Small intestine (tissue), 7 donors: Measurements from ENCODE around the gene HIRIP3. TPM values are rescaled to one million over a fixed set of nuclear protein-coding genes. Genes with fewer than 3 reads are reported as not detected.

Experiments
- DNase-seq, 2 donors: peaks; one replicate each; pipeline versions ENCODE4 v3.0.0 to v3.0.0-alpha.2; 2013
- FAIRE-seq: peaks from 2 replicates; lab custom pipeline; 2012; peaks lifted over from hg19 to GRCh38; lab: Jason Lieb, UNC
- H3K27ac ChIP-seq, 3 donors: one replicate each; pipeline ENCODE4 v1.5.1; 2013; ENCODE audit warnings: low read length in 2 of 3, mild to moderate bottlenecking in 2 of 3, control low read depth in 1 of 3, inconsistent platforms in 1 of 3, low read depth in 1 of 3, moderate library complexity in 1 of 3
- H3K27me3 ChIP-seq, 3 donors: one replicate each; pipeline ENCODE4 v1.6.1; 2013; ENCODE audit warnings: low read length in 3 of 3, inconsistent platforms in 1 of 3; ENCODE audit not compliant: control insufficient read depth in 3 of 3, insufficient read depth in 3 of 3
- H3K36me3 ChIP-seq, 3 donors: one replicate each; pipeline ENCODE4 v1.6.1; 2013; ENCODE audit warnings: low read length in 3 of 3, inconsistent platforms in 1 of 3, low read depth in 1 of 3, mild to moderate bottlenecking in 1 of 3, moderate library complexity in 1 of 3; ENCODE audit not compliant: control insufficient read depth in 3 of 3, insufficient read depth in 2 of 3
- H3K4me1 ChIP-seq, 3 donors: one replicate each; pipeline ENCODE4 v1.6.1; 2013; ENCODE audit warnings: low read length in 2 of 3, inconsistent platforms in 1 of 3, low read depth in 1 of 3, mild to moderate bottlenecking in 1 of 3, moderate library complexity in 1 of 3; ENCODE audit not compliant: control insufficient read depth in 3 of 3, insufficient read depth in 2 of 3
- H3K4me3 ChIP-seq, 3 donors: one replicate each; pipeline ENCODE4 v1.5.1; 2013; ENCODE audit warnings: low read length in 3 of 3, control low read depth in 1 of 3, inconsistent platforms in 1 of 3, low read depth in 1 of 3, mild to moderate bottlenecking in 1 of 3, moderate library complexity in 1 of 3
- H3K9me3 ChIP-seq, 2 donors: one replicate each; pipeline ENCODE4 v1.6.1; 2013; ENCODE audit warnings: low read depth in 1 of 2, low read length in 1 of 2; ENCODE audit not compliant: control insufficient read depth in 2 of 2, insufficient read depth in 1 of 2
- WGBS, 3 donors: extraction: QIAGEN DNeasy Blood & Tissue Kit; methylation state at CpG; one replicate each; pipeline ENCODE4 v1.1.7; 2013; 5-methylcytosine and 5-hydroxymethylcytosine counted together
- polyA plus RNA-seq, 4 donors: library from polyadenylated mRNA; stranded (reverse) in 3 of 4; unstranded in 1 of 4; fragments of 200-250 nt in 3 of 4; fragments of 120-200 nt in 1 of 4; gene quantifications; one replicate each; pipeline versions ENCODE4 v1.2.1 to v1.2.3, GENCODE V29; 2013
- donor health status: healthy with polysubstance abuse.
- donor health status: control.
- donor health status: control.
- donor health status: Bipolar disorder and iron deficiency.
- donor health status: healthy.

HIRIP3 gene
- polyA plus RNA-seq, 4 donors = 10.1 to 15.2 (median 14.8) TPM

DNA sequence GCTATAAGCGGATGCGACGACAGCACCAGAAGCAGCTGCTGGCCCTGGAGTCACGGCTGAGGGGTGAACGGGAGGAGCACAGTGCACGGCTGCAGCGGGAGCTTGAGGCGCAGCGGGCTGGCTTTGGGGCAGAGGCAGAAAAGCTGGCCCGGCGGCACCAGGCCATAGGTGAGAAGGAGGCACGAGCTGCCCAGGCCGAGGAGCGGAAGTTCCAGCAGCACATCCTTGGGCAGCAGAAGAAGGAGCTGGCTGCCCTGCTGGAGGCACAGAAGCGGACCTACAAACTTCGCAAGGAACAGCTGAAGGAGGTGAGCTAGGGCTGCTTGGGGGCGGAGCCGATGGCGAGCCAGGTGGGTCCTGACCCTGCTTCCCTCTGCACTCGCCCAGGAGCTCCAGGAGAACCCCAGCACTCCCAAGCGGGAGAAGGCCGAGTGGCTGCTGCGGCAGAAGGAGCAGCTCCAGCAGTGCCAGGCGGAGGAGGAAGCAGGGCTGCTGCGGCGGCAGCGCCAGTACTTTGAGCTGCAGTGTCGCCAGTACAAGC, 10.1 kb downstream of the HIRIP3 start:
- DNase-seq (no peak), FAIRE-seq (no peak)
- peaks cover 30 to 86% (median 50%) of the 10 kb centered on the region in 3 donors for H3K36me3 ChIP-seq
- no peaks in the 10 kb centered on the region for H3K4me1 ChIP-seq
- H3K9me3 ChIP-seq = no peaks in the 10 kb centered on the region
- no peak overlapping the region for H3K4me3 ChIP-seq
- H3K27ac ChIP-seq = no peak overlapping the region
- WGBS, 3 donors = 94 to 98% (median 94%) methylated on average over 27 to 28 of the region's 28 CpGs
- no peaks in the 10 kb centered on the region for H3K27me3 ChIP-seq

DNA sequence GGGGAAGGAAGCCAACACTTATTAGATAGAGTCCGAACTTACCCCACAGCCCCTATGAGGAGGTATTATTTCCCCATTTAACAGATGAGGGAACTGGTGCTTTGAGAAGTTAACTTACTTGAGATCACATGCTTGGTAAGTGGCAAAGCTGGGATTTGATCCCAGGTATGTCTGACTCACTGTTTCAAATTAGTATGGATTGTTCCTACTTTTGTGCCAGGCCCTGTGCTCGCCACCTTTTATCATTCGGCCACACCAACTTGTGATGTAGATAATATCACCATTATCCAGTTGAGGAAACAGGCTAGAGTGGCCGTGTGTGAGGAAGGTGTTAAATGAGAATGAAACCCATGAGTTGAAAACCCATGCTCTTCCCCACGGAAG, 10.7 kb downstream of the HIRIP3 start:
- H3K27me3 ChIP-seq = no peaks in the 10 kb centered on the region
- no peaks in the 10 kb centered on the region for H3K4me1 ChIP-seq
- no peaks in the 10 kb centered on the region for H3K9me3 ChIP-seq
- no peak overlapping the region for H3K27ac ChIP-seq
- DNase-seq (no peak), FAIRE-seq (no peak)
- peaks cover 30 to 92% (median 52%) of the 10 kb centered on the region in 3 donors for H3K36me3 ChIP-seq
- WGBS, 3 donors = 89 to 94% (median 94%) methylated on average over 5 of the region's 5 CpGs
- H3K4me3 ChIP-seq = no peak overlapping the region

DNA sequence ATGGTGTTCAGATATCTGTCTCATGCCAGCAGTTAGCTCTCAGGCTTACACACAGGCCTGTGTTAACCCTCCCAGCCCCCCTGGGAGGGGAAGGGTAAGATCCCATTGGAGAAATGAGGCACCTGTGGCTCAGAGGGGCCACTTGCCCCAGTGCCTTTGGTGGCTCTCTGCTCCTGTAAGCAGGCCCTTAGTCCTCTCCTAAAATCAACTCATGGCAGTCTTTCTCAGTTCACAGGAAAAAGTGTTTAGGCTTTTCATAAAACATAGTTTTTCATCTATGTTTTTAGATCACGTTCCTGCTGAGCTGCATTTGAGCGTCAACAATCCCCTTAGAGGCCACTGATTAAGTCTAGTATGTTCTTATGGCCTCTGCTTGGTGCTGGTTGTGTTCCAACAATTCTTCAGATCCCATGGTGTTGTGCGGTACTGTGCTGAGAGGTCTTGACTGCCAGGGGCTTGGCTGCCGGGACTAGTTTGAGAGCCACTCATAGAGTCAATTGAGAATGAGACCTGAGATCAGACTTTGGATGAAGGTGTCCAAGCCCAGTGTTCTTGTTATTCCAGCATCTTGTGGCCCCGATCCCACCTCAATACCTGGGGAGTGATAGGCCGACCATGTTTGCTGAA, 11.2 kb downstream of the HIRIP3 start:
- Histone ChIP-seq H3K4me1 (no peaks in the 10 kb centered on the region), H3K4me3 (no peak overlapping the region), H3K27me3 (no peaks in the 10 kb centered on the region), H3K27ac (no peak overlapping the region), H3K9me3 (no peaks in the 10 kb centered on the region), H3K36me3 (peaks cover 30 to 91% (median 56%) of the 10 kb centered on the region in 3 donors)
- DNase-seq = no peak
- FAIRE-seq = no peak
- WGBS, 3 donors = 85 to 95% (median 90%) methylated on average over 6 of the region's 6 CpGs

DNA sequence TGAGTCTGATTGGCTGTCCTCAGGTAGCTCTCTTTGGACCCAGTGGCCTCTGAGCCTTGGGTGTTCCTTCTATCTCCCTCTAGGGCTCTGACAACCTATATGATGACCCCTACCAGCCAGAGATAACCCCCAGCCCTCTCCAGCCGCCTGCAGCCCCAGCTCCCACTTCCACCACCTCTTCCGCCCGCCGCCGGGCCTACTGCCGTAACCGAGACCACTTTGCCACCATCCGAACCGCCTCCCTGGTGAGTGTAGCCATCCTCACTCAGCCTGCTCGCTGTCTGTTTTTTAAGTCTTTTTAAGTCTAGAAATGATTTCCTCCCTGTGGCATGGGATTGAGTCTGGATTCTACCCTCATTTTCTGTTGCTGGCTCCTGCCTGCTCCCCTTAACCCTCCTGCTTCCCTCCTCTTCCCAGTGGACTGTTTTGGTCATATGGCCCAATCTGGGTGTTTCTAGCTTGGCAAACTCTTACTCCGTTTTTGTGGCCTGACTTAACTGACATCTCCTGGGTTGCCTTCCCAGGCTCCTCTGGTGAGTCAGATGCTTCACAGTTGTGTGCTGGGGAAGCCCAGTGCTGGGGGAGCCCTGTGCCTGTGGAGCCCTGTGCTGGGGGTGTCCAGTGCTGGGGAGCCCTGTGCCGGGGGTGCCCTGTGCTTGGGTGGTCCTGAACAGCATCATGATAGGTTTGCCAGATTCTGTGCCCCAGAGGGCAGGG, 11.8 kb downstream of the HIRIP3 start:
- WGBS, 3 donors = 92 to 95% (median 92%) methylated on average over 12 of the region's 12 CpGs
- Histone ChIP-seq H3K4me3 (no peak overlapping the region), H3K27ac (no peak overlapping the region), H3K9me3 (no peaks in the 10 kb centered on the region), H3K27me3 (no peaks in the 10 kb centered on the region), H3K36me3 (peaks cover 32 to 91% (median 54%) of the 10 kb centered on the region in 3 donors), H3K4me1 (no peaks in the 10 kb centered on the region)
- FAIRE-seq (no peak), DNase-seq (no peak)

DNA sequence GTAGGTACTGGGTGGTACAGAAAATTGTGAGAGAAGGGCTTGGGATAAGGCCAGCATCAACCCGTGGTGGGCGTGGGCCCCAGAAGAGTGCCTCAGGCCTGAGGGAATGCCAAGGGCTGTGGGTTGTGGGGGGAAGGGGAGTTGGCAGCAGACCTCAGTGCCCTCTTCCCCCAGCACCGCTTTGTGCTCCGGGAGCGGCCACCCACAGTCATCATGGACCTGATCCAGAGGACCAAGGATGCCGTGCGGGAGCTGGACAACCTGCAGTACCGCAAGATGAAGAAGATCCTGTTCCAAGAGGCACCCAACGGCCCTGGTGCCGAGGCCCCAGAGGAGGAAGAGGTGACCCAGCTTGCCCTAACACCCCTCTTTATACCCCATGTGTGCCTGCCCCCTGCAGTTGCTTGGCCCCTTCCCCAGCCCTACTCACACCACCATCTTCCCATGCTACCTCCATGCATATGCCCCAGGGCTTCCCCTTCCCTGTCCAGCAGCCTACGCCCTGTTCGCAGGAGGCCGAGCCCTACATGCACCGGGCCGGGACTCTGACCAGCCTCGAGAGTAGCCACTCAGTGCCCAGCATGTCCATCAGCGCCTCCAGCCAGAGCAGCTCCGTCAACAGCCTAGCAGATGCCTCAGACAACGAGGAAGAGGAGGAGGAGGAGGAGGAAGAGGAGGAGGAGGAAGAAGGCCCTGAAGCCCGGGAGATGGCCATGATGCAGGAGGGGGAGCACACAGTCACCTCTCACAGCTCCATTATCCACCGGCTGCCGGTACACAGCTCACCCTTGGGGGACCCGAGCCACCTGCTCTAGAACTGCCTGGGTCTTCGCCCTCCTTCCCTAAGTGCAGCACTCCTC, 12.6 kb downstream of the HIRIP3 start:
- H3K27ac ChIP-seq = no peak overlapping the region
- H3K36me3 ChIP-seq = peaks cover 32 to 91% (median 54%) of the 10 kb centered on the region in 3 donors
- no peaks in the 10 kb centered on the region for H3K27me3 ChIP-seq
- FAIRE-seq = no peak
- no peak for DNase-seq
- H3K4me3 ChIP-seq = no peak overlapping the region
- WGBS, 3 donors = 91 to 94% (median 92%) methylated on average over 20 to 24 of the region's 24 CpGs
- H3K4me1 ChIP-seq = no peaks in the 10 kb centered on the region
- no peaks in the 10 kb centered on the region for H3K9me3 ChIP-seq

DNA sequence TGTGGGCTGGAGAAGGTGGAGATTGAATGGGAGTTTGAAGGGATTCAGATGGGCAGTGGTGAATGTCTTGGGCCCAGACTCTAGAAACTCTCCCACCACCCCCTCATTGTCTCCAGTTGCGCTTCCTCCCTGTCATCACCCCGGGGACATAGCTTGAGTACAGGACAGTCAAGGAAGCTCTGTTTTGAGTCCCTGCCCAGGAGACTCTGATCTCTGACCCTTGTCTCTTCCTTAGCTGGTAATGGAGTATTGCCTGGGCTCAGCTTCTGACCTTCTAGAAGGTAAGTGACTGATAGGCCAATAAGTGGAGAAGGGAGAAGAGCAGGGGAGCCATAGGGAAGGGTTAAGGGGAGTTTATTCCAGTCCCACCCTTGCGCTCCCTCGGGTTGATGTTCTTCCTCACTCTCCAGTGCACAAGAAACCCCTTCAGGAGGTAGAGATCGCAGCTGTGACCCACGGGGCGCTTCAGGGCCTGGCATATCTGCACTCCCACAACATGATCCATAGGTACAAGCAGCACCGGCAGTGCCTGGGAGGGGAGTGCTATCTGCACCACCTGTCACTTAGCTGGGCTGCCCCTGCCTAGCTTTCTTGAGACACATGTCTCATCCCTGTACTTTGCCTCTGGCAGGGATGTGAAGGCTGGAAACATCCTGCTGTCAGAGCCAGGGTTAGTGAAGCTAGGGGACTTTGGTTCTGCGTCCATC, 16.7 kb downstream of the HIRIP3 start:
- no peaks in the 10 kb centered on the region for H3K27me3 ChIP-seq
- no peak overlapping the region for H3K4me3 ChIP-seq
- no peak for FAIRE-seq
- H3K27ac ChIP-seq = peak overlapping the region in 1 of 3 donors; percentile 8
- 89 to 92% (median 90%) methylated on average over 9 of the region's 9 CpGs for WGBS, 3 donors
- no peaks in the 10 kb centered on the region for H3K9me3 ChIP-seq
- peaks cover 0 to 24% (median 12%) of the 10 kb centered on the region in 3 donors for H3K4me1 ChIP-seq
- peak in 1 of 2 donors; percentile 64 for DNase-seq
- H3K36me3 ChIP-seq = peaks cover 21 to 60% (median 34%) of the 10 kb centered on the region in 3 donors

DNA sequence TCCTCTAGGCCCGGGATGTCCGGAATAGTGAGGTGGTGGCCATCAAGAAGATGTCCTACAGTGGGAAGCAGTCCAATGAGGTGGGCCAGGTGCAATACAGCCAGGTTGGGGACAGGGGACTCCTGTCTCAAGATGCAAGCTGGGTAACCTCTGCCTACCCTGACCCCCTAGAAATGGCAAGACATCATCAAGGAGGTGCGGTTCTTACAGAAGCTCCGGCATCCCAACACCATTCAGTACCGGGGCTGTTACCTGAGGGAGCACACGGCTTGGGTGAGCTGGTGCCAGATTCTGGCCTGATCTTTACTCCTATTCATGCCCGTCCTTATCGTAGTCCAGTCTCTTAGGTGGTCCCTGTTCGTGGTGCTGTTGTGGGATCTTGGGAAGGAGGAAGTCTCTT, 17.3 kb downstream of the HIRIP3 start:
- peaks cover 0 to 24% (median 12%) of the 10 kb centered on the region in 3 donors for H3K4me1 ChIP-seq
- no peak for FAIRE-seq
- H3K27me3 ChIP-seq = no peaks in the 10 kb centered on the region
- peaks cover 0 to 3% of the 10 kb centered on the region in 2 donors for H3K9me3 ChIP-seq
- peaks cover 15 to 53% (median 28%) of the 10 kb centered on the region in 3 donors for H3K36me3 ChIP-seq
- peak overlapping the region in 1 of 3 donors; percentile 8 for H3K27ac ChIP-seq
- 93 to 95% (median 94%) methylated on average over 9 of the region's 9 CpGs for WGBS, 3 donors
- DNase-seq = no peak
- no peak overlapping the region for H3K4me3 ChIP-seq
